Natural killer cell (primary cell): ENCODE measurements around the gene TMPRSS11E. TPM values are rescaled to one million over a fixed set of nuclear protein-coding genes. Genes with fewer than 3 reads are reported as not detected.

Experiments used
- ATAC-seq, 3 donors: fragments of 150-1000 bp in 2 of 3; fragments of 200-7000 bp in 1 of 3; cut with Tn5 transposase; 1 replicate in 1 of 3; 2 replicates in 2 of 3; pipeline ENCODE4 v1.10.0; 2021; ENCODE audit warnings: mild to moderate bottlenecking in 2 of 3, moderate library complexity in 2 of 3
- DNase-seq, 2 donors: peaks; one replicate each; pipeline versions ENCODE4 v3.0.0 to v3.0.0-alpha.2; 2013 to 2021; ENCODE audit warnings: mixed read lengths in 1 of 2
- H3K27ac ChIP-seq: one replicate; pipeline ENCODE4 v1.5.1; 2013; ENCODE audit warnings: mild to moderate bottlenecking, low read length
- H3K27me3 ChIP-seq: one replicate; pipeline ENCODE4 v1.6.1; 2013; ENCODE audit warnings: low read length; ENCODE audit not compliant: control insufficient read depth, insufficient read depth
- H3K36me3 ChIP-seq: one replicate; pipeline ENCODE4 v1.6.1; 2013; ENCODE audit warnings: low read length; ENCODE audit not compliant: control insufficient read depth, insufficient read depth
- H3K4me1 ChIP-seq: one replicate; pipeline ENCODE4 v1.6.1; 2013; ENCODE audit warnings: low read length; ENCODE audit not compliant: control insufficient read depth, insufficient read depth
- H3K4me3 ChIP-seq: one replicate; pipeline ENCODE4 v1.5.1; 2013; ENCODE audit warnings: low read length
- H3K9me3 ChIP-seq: one replicate; pipeline ENCODE4 v1.6.1; 2013; ENCODE audit warnings: low read length; ENCODE audit not compliant: control insufficient read depth, insufficient read depth
- H3K27ac Mint-ChIP-seq, 2 donors: one replicate each; pipeline ENCODE4 v1.8.0; 2022; ENCODE audit warnings: mild to moderate bottlenecking in 2 of 2, mixed read lengths in 2 of 2, moderate library complexity in 1 of 2
- H3K27me3 Mint-ChIP-seq, 2 donors: one replicate each; pipeline ENCODE4 v1.8.0; 2022; ENCODE audit warnings: low read depth in 2 of 2, mixed read lengths in 2 of 2
- H3K36me3 Mint-ChIP-seq: one replicate; pipeline ENCODE4 v1.8.0; 2022; ENCODE audit warnings: mixed read lengths
- H3K4me1 Mint-ChIP-seq, 2 donors: one replicate each; pipeline ENCODE4 v1.8.0; 2022; ENCODE audit warnings: mixed read lengths in 2 of 2
- H3K4me3 Mint-ChIP-seq: one replicate; pipeline ENCODE4 v1.8.0; 2022; ENCODE audit warnings: mild to moderate bottlenecking, moderate library complexity, mixed read lengths
- H3K9me3 Mint-ChIP-seq, 2 donors: one replicate each; pipeline ENCODE4 v1.8.0; 2022; ENCODE audit warnings: mixed read lengths in 2 of 2
- WGBS: methylation state at CpG from one replicate; pipeline ENCODE4 v1.1.7; 2013; ENCODE audit warnings: missing lambda C conversion rate; ENCODE audit not compliant: insufficient coverage; 5-methylcytosine and 5-hydroxymethylcytosine counted together
- intact Hi-C: fragments of 100-400 bp; cut with micrococcal nuclease; formaldehyde crosslinking; loops from one replicate; pipeline ENCODE4 v1.14.2; 2022
- total RNA-seq, 4 donors: library from RNA; stranded (reverse); fragments of 120-200 nt in 1 of 4; gene quantifications; one replicate each; pipeline versions ENCODE4 v1.2.3 to v1.2.4, GENCODE V29; 2013 to 2022
- TF ChIP-seq, protein P1 (sequence below): fragments of 200-600 bp; IDR thresholded peaks from one replicate; pipeline ENCODE4 v1.8.0; 2022; ENCODE audit warnings: antibody characterized with exemption

The TMPRSS11E gene
- total RNA-seq, 3 donors from 2014 or later (not counting 1 experiment from before 2014, with no cell fraction given): not detected

DNA sequence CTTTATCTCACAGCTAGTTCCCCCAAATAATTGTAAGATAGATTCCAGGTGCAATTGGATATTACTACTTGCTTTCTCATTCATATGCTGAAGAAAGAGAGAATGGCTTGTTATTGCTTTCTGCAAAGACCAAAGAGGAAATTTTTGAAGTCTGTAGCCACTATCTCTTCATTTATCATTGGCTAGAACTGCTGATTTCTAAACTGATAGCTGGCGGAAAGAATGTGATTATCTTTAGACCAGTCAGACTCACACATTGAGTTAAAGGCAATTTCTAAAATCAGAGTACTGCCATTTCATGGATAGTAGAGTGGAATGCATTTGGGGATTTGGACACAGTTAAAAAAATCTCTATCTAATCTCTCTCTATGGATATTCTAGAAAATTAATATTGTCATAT, 12.4 kb upstream of the TMPRSS11E start:
- TF ChIP-seq, protein P1, sequence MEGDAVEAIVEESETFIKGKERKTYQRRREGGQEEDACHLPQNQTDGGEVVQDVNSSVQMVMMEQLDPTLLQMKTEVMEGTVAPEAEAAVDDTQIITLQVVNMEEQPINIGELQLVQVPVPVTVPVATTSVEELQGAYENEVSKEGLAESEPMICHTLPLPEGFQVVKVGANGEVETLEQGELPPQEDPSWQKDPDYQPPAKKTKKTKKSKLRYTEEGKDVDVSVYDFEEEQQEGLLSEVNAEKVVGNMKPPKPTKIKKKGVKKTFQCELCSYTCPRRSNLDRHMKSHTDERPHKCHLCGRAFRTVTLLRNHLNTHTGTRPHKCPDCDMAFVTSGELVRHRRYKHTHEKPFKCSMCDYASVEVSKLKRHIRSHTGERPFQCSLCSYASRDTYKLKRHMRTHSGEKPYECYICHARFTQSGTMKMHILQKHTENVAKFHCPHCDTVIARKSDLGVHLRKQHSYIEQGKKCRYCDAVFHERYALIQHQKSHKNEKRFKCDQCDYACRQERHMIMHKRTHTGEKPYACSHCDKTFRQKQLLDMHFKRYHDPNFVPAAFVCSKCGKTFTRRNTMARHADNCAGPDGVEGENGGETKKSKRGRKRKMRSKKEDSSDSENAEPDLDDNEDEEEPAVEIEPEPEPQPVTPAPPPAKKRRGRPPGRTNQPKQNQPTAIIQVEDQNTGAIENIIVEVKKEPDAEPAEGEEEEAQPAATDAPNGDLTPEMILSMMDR: no peak
- H3K36me3 Mint-ChIP-seq: no peaks in the 10 kb centered on the region
- ATAC-seq (no peak), DNase-seq (no peak)
- no peaks in the 10 kb centered on the region for H3K9me3 Mint-ChIP-seq
- no peaks in the 10 kb centered on the region for H3K27me3 Mint-ChIP-seq
- no peak overlapping the region for H3K27ac Mint-ChIP-seq
- Histone ChIP-seq H3K36me3 (no peaks in the 10 kb centered on the region), H3K4me3 (no peak overlapping the region), H3K27me3 (no peaks in the 10 kb centered on the region), H3K4me1 (peaks cover 3% of the 10 kb centered on the region), H3K27ac (no peak overlapping the region), H3K9me3 (no peaks in the 10 kb centered on the region)
- intact Hi-C loops: no loop called here
- WGBS: no CpG with 5 or more reads among the region's 1 CpG
- H3K4me1 Mint-ChIP-seq: no peaks in the 10 kb centered on the region
- no peak overlapping the region for H3K4me3 Mint-ChIP-seq

DNA sequence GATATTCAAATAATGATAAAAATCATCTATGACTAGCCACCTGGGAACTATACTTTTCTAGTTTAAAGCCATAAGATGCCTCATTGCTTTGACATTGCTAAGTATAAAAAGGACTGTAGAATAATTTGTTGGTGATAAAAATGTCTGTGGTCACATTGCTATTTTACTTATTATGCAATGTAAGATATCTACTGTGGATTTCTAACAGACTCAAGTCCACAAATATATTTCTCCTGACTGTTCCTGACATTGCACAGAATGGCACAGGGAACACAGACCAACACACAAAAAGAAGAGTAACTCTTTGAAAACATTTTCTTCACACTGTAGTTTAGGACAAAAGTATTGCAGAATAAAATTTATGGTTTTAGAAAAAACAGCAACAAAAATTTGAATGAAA, 2.2 kb upstream of the TMPRSS11E start:
- no peak overlapping the region for H3K27ac ChIP-seq
- no peaks in the 10 kb centered on the region for H3K9me3 ChIP-seq
- peaks cover 5% of the 10 kb centered on the region for H3K4me1 ChIP-seq
- peaks cover 0 to 7% of the 10 kb centered on the region in 2 donors for H3K27me3 Mint-ChIP-seq
- ATAC-seq: no peak
- intact Hi-C loops: no loop called here
- no peak for DNase-seq
- H3K4me3 Mint-ChIP-seq: no peak overlapping the region
- no peaks in the 10 kb centered on the region for H3K36me3 Mint-ChIP-seq
- no peaks in the 10 kb centered on the region for H3K27me3 ChIP-seq
- no peak overlapping the region for H3K27ac Mint-ChIP-seq
- TF ChIP-seq, protein P1: no peak
- H3K4me3 ChIP-seq: no peak overlapping the region
- H3K4me1 Mint-ChIP-seq: no peaks in the 10 kb centered on the region
- no peaks in the 10 kb centered on the region for H3K9me3 Mint-ChIP-seq
- no peaks in the 10 kb centered on the region for H3K36me3 ChIP-seq

DNA sequence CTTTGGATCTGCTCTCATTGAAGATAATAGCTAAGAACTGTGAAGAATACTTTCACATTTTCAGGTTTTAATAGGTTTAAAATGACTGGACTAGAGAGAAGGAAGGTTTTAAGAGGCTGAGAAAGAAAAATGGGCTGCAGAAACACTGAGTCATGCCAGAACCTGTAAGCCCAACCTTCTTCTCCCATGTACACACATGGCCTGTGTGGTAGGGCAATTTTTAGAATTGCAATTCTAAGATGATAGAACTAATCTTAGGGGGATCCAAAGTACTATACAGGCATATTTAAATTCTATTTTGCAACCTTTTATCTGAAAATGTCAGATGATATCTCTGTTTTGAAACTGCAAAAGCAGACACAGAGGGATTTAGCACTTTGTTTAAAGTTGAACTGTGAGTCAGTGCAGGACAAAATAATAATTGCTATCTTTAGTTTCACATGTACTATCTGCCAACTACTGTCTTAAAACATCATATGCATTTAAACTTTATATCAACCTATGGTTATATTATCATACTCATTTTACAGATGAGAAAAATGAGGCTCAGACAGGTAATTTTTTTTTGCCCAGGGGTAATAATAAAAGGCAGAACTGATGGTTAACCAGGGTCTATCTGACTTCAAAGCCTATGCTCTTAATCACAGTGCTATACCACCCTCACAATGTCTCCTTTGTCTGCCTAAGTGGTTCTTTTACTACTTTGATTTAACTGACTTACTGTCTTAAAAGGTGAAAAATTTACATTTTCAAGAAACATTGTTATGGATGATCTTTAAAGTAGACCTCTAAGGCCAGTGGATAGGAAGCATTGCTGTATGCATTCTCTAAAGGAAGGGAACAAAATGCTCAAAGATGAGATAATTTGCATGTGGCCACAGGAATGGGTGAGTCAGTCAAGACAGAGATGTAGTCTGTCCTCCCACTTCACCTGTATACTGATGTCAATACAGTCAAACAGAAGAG, 4.3 kb downstream of the TMPRSS11E start:
- TF ChIP-seq, protein P1: no peak
- no peaks in the 10 kb centered on the region for H3K4me1 ChIP-seq
- Mint-ChIP-seq H3K4me1 (no peaks in the 10 kb centered on the region), H3K4me3 (no peak overlapping the region), H3K9me3 (no peaks in the 10 kb centered on the region), H3K27ac (no peak overlapping the region), H3K36me3 (no peaks in the 10 kb centered on the region), H3K27me3 (peaks cover 0 to 7% of the 10 kb centered on the region in 2 donors)
- no peak overlapping the region for H3K27ac ChIP-seq
- no peaks in the 10 kb centered on the region for H3K36me3 ChIP-seq
- no peaks in the 10 kb centered on the region for H3K9me3 ChIP-seq
- no peaks in the 10 kb centered on the region for H3K27me3 ChIP-seq
- intact Hi-C loops: no loop called here
- no peak overlapping the region for H3K4me3 ChIP-seq
- DNase-seq: no peak
- ATAC-seq: no peak

DNA sequence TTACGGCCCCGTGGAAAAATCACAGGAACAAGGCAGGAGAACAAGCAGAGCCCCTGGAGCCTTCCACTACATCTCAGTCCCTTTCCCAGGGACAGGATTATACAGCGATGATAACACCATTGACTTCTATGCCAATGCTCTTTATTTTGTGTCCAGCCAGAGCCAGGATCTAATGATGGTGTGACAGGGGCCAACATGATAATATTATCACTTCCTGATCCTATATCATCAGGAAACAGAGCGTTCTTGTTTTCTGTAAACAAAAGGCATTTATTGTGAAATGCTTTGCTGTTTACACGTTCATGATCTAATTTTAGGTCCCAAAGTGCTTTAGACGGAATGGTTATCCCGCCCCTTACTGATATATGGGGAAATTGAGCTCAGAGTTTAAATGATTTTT, 12.8 kb downstream of the TMPRSS11E start:
- Mint-ChIP-seq H3K4me1 (no peaks in the 10 kb centered on the region), H3K36me3 (no peaks in the 10 kb centered on the region), H3K9me3 (no peaks in the 10 kb centered on the region), H3K27me3 (no peaks in the 10 kb centered on the region), H3K4me3 (no peak overlapping the region), H3K27ac (no peak overlapping the region)
- Histone ChIP-seq H3K27me3 (no peaks in the 10 kb centered on the region), H3K9me3 (no peaks in the 10 kb centered on the region), H3K4me3 (no peak overlapping the region), H3K27ac (no peak overlapping the region), H3K36me3 (no peaks in the 10 kb centered on the region), H3K4me1 (no peaks in the 10 kb centered on the region)
- DNase-seq (no peak), ATAC-seq (no peak)
- TF ChIP-seq, protein P1: no peak
- WGBS: 81% methylated on average over 7 of the region's 7 CpGs
- intact Hi-C loops: no loop called here
